GM19239 (cell line): ENCODE measurements around the gene NR1D1.

Experiments
- DNase-seq: peaks from one replicate; pipeline ENCODE4 v3.0.0; 2011; ENCODE audit warnings: low spot score; ENCODE audit not compliant: insufficient read length
- FAIRE-seq: peaks from 2 replicates; lab custom pipeline; 2011; peaks lifted over from hg19 to GRCh38; lab: Jason Lieb, UNC

NR1D1 gene

DNA sequence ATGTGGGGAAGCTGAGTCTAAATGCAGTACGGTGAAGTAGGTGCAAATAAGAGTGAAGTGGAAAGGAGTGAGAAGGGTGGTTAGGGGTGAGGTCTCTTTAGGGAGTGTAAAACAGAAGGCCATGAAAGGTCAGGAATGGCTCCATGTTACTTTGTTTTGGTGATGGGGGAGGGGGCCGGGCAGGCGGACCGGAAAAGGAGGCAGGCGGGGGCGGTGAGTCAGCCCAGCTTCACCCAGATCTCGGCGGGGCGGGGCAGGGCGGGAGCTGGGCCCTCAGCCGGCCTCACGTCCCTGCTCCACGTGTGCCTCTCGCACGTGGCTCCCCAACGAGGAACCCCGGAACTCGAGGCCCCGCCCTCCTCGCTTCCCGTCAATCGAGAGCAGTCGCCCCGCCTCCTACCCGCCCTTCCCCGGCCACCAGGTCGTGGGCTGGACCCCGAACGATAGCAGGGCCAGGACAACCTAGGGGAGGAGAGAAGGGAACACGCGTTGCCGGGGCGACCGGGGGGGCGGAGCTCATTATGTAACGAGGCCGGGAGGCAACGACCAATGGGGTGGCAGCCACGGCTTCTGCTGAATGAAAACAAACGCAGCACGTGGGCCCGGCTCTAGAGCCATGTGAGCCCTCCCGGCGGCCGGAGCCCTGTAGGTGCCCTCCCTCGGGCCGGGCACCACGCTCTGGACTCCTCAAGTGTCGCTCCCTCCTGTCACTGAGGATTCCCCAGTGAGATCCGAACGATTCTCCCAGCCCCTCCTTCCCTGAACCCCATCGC is 1.4 kb downstream of the NR1D1 start:
- FAIRE-seq (peak; percentile 82), DNase-seq (peak; percentile 83)

DNA sequence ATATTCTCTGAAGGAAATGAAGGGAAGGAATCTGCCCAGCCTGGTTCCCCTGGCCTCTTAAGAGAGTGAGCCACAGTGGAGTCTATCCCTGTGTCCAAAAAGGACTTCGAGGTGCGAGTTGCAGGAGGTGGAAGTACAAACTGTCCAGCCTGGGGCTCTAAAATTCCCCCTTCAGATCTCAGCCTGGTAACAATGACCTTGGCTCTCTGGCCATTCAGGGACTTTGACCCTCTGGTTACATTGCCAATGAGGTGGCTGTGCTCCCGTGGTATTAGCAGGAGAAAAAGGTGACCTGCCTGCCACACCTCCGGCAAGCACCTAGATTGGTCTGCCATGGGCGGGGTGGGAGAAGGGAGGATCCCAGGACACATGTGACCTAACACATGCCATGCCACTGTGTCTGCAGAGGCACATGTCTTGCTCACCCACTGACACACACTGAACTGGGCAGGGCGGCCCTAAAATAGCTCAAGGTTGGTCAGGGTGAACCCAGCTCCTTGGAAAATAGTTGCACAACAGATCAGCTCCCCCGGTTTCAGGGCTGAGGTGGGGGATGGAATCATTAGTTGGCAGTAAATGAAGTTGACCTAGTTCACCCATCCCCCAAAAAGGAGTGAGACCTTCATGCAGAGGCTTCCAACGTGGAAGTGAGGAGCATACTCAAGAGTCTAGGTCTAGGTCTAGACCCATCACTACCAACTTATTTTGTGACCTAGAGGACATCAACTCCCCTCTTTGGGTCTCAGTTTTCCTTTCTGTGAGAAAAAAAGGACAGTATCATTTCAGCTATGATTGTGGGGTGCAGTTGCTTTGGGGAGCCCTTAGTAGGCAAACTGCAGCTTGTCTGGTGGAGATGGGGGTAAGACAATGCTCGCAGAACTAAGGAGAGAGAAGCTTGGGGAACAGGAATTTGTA is 2.2 kb downstream of the NR1D1 start:
- FAIRE-seq: no peak
- no peak for DNase-seq

DNA sequence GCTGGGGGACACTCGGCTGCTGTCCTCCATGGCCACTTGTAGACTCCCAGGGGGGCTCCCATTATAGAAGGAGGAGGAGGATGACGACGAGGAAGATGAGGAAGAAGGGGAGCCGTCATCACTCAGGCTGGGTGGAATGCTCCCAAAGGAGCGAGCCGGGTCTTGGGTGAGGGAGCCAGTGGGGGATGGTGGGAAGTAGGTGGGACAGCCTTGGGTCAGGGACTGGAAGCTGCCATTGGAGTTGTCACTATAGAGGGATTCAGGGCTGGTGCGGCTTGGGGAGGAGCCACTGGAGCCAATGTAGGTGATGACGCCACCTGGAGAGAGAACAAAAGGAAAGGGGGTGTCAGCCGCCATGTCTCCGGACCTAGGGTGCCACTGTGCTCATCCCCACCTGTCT is 3.3 kb downstream of the NR1D1 start:
- no peak for FAIRE-seq
- no peak for DNase-seq

DNA sequence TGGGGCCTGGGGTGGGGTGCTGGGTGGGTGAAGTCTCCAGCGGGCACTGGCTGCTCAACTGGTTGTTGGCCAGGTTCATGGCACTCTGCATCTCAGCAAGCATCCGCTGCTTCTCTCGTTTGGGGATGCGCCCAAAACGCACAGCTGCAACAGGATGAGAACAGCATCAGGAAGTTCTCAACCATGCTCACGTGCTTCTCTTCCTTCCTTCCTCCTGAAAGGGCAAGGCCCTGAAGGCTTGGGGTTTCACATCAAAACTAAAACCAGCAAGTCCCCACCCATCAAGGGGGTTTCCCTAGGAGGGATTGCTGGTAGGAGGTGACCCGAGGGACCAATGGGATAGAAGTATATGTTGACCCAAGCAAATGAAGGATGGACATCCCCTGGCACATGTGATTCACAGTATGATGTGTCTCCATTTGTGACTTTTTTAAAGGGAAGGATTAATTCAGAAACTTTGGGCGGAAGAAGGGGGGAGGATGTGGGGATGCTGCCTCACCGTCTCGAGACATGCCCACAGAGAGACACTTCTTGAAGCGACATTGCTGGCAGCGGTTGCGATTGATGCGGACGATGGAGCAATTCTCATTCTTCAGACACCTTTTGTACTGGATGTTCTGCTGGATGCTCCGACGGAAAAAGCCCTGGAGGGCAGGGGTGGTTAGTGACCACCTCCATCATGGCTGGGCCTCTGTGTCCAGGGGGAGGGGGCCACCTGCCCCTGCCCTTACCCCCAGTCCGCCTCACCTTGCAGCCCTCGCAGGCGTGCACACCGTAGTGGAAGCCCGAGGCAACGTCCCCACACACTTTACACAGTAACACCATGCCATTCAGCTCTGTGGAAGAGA is 4.2 kb downstream of the NR1D1 start:
- peak; percentile 98 for DNase-seq
- FAIRE-seq: peak; percentile 100

DNA sequence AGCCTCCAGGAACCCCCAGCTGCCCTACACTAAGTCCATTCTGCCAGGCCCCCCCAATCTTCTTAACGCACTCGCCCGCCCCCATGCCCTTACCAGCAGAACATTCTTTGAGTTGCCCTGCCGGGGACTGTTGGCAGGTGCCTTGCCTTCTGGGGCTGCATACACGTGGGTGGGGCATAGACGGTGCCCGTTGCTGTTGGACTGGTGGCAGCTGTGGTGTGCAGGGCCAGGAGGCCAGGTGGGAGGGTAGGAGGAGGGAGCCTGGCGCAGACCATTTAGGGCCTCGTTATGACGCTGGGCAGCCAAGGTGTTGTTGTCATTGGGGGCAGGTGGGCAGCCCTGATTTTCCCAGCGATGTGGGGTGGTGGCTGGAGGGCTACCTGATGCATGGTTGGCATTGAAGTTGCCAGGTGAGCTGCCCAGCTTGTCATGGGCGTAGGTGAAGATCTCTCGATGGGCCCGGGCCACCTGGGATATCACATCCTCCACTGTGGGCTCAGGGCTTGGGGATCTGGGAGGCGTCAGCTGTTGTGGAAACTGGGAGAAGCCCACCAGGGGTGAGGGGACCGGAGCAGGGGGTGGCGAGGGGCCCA is 4.9 kb downstream of the NR1D1 start:
- FAIRE-seq (no peak), DNase-seq (no peak)

DNA sequence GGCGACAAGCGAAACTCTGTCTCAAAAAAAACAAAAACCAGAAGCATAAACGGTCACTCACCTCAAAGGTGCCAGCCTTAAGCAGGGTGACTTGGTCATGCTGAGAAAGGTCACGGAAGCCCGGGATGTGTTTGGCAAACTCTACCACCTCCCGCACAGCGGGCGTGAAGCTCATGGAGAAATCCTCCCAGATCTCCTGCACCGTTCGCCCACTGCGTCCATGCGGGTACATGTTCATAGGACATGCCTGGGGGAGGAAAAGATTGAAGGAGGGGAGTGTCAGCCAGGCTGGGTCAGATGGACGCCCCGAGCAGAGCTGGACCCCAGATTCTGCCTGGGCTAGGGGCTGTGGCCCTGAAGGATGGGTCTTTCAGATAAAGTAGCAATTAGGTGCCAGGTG is 5.5 kb downstream of the NR1D1 start:
- DNase-seq (no peak), FAIRE-seq (no peak)

DNA sequence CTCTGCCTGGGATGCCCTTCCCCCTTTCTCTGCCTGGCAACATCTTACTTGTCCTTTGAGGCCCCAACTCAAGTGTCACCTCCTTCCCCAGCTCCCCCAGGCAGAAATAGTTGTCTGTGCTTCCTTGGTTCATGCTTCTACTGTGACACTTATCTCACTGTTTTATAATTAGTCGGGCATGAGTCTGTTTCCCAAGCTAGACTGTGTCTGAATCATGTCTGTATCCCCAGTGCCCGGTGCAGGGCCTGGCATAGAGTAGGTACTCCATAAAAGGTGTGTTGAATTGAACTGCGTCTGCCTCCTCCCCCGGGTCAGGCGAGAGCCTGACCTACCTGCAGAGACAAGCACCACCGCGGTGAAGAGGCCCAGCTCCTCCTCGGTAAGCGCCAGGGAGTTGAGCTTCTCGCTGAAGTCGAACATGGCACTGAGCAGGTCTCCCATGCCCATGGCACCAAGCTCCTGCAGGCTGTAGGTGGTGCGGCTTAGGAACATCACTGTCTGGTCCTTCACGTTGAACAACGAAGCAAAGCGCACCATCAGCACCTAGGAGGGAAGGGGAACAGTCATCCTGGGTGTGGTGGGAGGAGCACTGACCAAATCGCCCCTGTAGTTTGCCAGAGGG is 6.7 kb downstream of the NR1D1 start:
- DNase-seq: no peak
- FAIRE-seq: no peak

DNA sequence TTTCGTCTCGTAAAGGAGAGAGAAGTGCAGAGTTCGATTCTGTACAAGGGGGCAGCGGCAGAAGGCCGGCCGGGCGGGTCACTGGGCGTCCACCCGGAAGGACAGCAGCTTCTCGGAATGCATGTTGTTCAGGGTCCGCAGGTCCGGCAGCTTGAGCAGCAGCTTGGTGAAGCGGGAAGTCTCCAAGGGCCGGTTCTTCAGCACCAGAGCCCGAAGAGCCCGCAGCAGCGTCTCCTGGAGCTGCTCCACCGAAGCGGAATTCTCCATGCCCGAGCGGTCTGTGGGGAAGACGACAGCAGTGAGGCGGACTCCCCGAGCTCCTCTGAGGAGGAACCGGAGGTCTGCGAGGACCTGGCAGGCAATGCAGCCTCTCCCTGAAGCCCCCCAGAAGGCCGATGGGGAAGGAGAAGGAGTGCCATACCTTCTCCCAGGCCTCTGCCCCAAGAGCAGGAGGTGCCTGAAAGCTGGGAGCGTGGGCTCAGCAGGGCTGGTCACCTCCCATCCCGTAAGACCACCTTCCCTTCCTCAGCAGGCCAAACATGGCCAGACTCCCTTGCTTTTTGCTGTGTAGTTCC is 7.3 kb downstream of the NR1D1 start:
- FAIRE-seq: no peak
- no peak for DNase-seq

DNA sequence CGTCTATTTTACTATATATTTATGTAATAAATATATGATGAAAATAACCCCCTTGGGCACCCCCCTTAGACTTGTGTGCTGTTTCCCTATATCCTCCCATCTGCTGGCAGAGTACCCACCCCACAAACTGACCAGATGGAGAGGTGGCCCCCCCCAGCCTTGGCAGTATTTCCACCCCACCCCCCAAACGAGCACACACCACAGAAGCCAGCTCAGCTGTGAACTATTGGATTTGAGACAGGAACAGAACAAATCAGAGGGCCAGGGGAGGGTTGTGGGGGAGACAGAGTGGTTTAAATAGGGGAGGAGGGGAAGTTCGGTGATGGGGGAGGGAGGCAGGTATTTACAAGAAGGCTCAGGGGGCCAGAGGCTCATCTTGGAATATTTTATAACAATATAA is 7.8 kb downstream of the NR1D1 start:
- no peak for FAIRE-seq
- DNase-seq: no peak

DNA sequence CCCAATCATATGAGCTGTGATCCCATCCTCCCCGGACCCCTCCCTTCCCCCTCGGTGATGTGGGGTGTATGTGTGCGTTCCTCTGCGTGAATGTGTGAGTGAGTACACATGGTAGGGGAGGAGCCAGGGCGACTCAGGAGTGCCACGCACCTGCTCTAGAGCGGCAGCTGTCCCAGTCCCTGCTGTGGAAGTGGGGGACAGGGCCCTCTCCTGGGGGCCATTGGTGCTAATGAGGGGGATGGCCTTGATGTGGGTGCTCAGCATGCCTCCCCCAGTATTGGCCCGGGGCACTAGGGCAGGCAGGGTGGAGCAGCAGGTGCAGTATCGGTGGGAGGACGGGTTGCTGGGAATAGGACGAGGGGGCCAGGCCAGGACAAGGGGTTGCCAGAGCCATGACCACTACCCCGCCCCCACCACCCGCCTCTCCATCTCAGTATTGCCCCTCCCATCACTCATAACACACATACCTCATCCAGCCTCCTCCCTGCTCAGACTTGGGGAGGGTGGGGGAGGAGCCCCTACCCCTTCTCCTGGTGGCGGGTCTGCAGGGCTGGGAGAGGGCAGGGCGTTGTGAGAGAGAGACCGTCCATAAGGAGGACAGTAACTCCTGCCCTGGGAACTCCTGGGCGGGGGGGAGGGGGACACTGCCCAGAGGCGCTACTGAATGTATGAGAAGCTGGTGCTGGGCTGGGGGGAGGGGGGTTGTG is 8.5 kb downstream of the NR1D1 start:
- FAIRE-seq (no peak), DNase-seq (no peak)

DNA sequence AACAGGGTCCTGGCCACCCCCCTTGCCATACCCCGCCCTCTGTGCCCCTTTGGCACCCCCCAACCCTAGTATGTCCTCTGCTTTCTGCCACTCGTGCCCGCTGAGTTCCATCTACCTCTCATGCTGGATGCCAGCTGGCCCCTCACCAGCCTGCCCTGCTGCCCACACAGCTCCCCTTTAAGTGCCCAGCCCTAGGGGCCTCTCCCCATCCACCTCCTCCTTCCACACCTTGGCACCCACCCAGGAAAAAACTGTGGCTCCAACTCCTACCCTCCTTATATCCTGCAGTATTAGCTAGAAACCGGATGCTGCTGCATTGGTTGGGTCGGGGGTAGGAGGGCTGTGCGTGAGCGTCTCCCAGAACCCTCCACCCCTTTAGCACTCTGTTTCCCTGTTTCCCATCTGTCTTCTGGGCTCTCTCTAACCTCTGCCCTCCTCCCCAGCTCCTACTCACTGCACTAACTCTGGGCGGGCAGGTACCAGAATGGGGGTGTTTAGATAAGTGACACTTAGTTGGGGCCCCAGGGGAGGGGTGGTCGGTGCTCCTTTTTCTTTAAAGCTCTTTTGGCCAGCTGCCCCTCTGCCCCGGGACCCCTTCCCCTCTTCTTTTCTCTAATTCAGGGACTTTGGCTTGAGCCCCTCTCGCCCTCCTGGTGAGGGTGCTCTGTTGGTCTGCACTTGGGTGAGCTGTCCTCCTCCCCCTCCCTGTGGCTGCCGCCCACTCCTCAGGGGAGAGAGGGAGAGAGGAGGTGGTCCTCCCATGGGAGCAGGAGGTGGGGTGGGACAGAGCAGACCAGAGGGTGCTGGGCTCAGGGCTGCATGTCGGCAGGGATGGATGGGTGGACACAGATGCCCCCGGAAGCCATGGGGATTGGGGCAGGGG is 9.9 kb downstream of the NR1D1 start:
- DNase-seq (no peak), FAIRE-seq (no peak)

DNA sequence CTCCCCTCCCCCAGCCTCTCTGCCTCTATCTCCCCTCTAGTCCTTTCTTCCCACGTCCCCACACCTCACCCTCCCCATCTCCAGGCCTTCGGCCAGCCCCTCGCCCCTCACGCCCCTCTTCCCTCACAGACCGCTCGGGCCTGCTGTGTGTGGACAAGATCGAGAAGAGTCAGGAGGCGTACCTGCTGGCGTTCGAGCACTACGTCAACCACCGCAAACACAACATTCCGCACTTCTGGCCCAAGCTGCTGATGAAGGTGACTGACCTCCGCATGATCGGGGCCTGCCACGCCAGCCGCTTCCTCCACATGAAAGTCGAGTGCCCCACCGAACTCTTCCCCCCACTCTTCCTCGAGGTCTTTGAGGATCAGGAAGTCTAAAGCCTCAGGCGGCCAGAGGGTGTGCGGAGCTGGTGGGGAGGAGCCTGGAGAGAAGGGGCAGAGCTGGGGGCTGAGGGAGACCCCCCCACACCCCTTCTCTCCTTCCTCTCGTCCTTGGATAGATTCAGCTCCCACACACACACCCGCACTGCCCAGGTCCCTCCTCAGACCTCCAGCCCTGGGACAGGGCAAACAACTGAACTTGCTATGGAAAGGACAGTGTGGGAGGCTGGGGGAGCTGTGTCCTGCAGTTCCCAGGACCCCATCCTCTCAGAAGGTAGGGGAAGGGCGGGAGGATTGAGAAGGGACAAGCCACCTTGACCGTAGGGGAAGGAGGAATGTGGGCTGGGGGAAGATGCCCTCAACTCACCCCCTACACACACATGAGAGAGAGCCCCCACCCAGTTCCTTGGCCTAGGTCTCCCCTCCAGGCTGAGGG is 11.1 kb downstream of the NR1D1 start:
- FAIRE-seq: no peak
- DNase-seq: no peak

DNA sequence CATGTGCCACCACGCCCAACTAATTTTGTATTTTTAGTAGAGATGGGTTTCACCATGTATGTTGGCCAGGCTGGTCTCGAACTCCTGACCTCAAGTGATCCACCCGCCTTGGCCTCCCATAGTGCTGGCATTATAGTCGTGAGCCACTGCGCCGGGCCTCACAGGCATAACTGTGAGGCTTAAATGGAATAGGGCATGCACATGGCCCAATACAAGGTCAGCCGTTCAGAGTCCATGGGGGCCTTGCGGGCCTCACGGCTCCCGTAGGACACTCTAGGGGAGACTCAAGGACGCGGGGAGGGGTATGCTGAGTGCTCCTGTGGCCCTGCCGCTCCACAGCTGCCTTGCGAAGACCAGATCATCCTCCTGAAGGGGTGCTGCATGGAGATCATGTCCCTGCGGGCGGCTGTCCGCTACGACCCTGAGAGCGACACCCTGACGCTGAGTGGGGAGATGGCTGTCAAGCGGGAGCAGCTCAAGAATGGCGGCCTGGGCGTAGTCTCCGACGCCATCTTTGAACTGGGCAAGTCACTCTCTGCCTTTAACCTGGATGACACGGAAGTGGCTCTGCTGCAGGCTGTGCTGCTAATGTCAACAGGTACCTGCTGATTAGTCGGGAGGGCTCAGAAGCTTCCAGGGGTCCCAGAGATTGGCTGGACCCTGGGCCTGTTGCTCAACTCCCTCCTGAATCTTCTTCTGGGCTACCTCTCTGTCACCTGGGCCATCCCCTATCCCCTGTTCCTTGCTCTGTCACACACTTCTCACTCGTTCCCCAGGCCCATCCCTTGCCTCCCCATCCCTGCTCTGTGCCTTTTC is 12.3 kb downstream of the NR1D1 start:
- no peak for DNase-seq
- FAIRE-seq: no peak

DNA sequence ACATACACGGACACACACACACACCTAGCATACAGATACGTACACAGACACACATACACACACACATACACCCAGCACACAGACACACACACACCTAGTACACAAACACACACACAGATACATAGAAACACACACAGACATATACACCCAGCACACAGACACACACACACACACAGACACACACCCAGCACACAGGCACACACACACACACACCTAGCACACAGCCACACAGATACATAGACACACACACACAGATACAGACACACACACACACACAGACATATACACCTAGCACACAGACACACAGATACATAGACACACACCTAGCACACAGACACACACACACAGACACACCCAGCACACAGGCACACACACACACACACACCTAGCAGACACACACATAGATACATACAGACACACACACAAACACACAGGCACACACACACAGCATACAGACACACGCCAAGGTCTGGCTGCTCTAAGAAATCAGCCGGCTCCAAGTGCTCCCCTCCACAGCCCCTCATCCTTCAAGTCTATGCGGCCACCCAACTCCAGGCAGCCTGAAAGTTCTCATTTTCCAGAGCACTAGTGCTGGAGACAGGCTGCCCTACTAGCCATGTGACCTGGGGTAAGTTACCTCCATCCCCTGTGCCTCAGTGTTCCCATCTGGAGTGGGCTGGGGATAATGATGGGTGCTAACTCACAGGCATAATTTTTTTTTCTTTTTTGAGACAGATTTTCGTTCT is 13.2 kb downstream of the NR1D1 start:
- no peak for DNase-seq
- FAIRE-seq: no peak
